ENCODE data around the gene ZNF195.
"Not testable (repeated sequence)": the region's sequence is repeated elsewhere in the genome, so short reads cannot be mapped to it uniquely, and the experiment has no call there.

Gene ZNF195

DNA sequence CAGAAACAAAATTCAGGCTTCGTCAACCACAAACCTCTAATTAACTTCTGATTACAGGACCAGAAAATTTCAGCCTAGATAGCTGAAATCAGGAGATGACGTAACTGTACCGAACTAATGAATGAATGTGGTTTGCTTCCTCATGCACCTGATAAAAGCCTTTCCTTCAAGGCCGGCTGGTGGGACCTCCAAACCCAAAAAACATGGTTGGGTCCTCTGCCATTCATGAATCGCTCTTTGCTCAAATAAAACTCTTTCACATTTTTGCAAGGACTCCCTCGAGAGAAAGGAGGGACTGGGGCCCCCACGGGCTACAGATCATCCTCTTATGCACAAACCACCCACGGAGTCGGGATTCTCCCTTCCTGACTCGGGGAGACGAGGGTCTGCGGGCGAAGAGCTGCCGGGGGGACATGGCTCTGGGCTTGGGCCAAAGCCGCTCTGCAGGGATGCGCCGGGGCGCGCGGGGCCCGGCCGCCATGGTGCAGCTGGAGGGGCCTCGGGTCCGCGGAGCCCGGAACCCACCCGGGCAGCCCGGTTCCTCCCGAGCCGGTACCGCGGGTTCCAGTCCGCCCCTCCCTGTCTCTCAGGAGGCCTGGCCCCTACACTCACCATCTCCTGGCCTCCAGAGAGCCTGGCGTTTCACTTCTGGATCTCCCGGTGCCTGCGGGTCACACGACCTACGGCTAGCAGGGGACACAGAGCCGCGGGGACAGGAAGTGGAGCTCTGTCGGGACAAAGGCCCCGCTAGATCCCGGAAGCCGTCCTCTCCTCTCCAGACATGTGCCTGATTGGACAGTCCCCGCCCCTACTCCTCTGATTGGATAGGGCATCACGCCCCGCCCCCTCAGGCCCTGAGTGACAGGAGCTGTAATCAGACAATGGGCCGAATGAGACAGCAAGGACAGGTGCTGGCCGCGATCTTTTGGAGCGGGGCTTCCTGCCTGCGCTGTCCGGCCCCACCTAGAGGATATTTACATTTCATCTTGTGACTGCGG is at the start of gene ZNF195:
Gene ZNF195 (minus strand): TSS at position 721 of the 998 bp plus-strand sequence. CDS start 106 bp downstream, at position 615.
- DNase-seq: peak; percentile 98

- not testable (repeated sequence) for DNase-seq
Measured at GRCh38 chr11:3428076-3428475, 49.1 kb upstream of the ZNF195 start.

DNA sequence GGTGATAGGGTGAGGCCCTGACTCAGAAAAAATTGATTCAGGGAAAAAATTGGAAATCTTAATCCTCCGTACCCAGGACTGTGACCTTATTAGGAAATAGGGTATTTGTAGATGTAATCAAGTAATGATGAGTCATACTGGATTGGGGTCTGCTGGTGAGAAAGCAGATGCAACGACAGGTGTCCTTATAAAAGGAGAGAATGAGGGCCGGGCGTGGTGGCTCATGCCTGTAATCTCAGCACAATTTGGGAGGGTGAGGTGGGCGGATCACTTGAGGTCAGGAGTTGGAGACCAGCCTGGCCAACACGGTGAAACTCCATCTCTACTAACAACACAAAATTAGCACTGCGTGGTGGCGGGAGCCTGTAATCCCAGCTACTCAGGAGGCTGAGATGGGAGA is 47.6 kb upstream of the ZNF195 start:
- DNase-seq: not testable (repeated sequence)

GRCh38 chr11:3423928-3424327 is 45.0 kb upstream of the ZNF195 start:
- not testable (repeated sequence) for DNase-seq

DNA sequence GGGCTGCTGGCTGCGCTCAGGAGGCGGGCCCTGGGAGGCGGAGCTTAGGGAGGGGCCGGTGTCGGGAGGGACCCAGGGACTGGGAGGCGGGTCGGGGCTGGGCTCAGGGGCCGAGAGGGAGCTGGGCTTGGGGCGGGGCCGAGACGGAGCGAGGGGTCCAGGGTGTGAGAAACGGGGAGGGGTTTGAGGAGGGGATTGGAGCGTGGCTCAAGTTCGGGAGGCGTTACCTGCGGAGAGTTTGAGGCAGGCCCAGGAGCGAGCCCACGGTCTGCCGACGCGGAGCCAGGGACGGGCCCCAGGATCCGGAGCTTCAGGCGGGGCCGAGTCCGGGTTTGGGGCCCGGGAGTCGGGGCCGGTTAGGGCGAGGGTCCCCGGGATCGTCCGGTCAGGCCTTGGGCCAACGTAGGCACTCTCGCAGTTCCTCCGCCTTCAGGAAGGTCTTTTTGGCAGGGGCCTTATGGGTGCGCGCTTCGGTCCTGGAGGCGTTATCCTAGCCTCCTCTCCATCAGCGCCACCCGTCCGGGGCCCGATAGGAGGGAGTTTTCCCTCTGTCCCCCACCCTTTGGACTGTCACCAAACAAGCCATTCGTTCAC is 44.3 kb upstream of the ZNF195 start:
- not testable (repeated sequence) for DNase-seq

DNA sequence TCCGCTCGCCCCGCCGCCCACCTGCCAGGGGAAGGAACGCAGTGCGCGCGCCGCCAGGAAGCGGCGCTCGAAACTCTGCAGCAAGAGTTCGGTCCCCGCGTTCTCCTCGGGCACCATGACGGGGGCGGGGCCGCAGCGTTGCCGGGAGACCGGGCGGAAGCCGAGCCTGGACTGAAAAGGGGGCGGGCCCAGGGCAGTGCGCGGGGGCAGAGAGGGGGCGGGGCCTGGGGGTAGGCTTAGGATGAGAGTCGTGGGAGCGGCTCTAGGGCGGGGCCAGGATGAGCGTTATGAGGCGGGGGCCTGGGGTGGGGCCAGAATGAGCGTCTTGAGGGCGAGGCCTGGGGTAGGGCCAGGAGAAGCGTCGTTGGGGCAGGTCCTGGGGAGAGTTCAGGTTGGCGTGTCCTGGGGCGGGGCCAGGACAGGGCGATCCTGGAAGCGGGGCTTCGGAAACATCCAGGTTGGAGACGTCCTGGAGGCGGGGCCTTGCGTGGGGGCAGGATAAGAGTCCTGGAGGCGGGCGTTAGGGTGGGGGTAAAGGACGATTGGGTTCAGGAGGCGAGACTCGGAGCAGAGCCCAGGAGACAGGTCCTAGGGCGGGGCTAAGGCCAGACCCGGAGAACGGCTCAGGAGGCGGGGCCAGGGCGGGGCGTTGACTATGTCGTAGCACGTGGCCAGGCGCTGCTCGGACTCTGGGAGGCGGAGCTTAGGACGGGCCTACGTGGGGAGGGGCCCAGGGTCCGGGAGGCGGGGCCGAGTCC is 43.6 kb upstream of the ZNF195 start:
- DNase-seq: peak; percentile 98 to 99

DNA sequence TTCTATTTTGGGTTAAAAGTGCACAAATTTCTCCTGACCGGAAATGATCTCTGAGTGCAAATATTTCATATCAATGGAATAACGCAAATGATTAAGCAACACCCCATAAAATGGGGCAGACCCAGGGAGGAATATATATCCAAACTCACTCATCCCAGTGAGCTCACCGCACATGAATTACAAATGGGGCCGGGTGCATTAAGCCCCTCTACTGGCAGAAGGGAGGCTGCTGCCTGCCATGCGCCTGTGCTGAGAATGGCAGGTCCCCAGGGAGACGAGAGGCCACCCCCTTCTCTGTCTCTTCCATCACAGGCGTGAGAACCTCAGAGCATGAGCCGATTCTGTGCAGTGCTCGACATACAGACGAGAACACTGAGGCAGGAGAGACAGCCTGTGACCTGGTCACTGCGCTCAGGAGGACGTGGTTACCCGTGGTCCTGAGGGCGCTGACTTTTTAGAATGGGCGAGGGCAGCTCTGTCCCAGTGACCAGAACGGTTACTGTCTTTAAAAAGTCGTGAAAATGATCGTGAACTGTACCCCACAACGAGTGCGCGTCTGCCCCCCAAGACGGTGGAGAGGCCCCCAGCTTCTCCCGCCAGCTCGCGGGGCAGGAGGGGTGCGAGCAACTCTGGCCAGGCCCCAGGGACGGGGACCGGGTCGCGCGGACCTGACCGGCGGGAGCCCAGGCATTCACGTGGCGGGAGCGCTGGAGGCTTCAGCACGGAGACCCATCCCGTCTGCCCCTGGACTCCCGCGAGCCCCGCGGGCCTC is 42.8 kb upstream of the ZNF195 start:
- DNase-seq: not testable (repeated sequence)

DNA sequence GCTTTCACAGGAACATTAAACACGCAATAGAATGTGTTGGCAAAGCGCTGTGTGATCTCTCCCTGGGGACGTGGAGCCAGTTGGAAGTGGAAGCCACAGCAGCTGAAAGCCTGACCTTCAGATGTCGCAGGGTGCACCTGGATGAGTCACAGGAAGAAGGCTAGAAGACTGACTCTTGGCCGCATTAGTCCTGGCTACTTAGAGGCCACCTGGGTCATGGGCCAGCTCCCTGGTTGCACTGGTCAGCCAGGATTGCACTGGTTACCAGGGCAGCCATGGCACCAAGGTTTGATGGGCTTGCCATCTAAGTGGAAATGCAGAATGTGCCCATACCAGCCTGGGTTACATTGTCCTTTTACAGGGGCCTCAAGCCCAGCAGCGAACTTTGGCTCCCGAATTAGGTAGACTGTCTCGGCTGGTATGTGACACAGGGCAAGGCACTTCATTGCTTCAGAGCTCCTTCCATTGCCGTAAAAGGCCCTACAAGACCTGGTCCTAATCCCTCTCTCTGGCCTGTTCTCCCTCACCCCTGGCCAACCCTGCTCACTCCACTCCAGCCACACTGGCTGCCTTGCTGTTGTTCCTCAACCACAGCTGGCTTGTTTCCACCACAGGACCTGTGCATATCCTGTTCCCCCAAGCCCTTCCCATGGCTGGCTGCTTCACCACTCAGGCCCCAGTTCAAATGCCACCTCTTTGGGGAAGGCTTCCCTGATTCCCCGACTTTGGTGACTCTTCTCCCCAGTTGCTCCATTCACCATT is 41.5 kb upstream of the ZNF195 start:
- not testable (repeated sequence) for DNase-seq

DNA sequence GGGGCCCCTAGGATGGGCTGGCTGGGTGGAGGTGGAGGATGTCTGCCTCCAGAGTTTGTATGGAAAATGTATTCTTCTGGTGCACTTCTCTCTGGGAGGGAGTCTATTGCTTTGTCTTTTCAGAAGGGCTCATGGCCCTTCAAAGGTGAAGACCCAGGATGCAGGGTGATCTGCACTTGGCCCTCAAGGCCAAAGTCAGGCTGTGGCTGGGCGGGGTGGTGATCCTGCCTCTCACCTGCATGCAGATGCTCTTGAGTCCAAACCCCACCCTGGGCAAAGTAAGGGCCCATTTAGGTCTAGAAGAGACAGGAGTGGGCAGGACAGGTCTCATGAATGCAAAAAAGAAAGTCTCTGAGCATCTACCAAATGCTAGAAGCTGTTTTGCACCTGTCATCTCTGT is 40.5 kb upstream of the ZNF195 start:
- DNase-seq: not testable (repeated sequence)

GRCh38 chr11:3417047-3417446 is 38.1 kb upstream of the ZNF195 start:
- peak; percentile 66 to 74 for DNase-seq

DNA sequence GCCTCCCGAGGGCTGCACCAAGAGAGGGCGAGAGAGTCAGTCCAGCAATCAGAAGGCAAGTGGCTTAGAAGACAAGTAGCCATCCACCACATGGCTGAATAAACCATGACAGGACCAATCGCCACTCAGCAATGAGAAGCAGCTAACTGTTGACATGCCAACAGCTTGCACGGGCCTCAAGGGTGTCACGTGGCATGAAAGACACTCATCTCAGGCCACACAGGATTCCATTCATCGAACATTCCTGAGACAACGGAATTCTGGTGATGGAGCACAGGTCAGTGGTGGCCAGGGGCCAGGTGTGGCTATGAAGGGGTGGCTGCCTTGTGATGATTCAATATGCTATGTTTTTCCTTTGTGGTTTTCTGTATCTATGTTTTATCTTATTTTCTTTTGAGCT is 36.4 kb upstream of the ZNF195 start:
- DNase-seq: not testable (repeated sequence)

DNA sequence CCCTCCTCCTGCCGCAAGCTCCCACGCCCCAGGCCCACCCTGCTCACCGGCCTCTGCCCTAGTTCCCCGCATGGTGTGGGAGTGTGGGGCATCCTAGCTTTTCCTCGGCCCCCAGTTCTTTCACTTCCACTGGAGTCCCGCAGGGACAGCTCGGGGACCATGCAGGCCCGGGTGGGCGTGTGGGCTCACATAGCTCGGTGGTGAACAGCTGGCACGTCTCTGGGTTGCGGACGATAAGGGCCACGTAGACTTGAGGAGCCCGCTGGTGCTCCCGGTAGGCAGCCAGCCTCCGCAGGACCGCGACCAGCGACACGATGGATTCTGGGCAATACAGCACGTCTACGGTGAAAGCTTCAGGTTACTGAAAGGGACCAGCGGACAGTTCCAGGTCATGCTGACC is 34.7 kb upstream of the ZNF195 start:
- not testable (repeated sequence) for DNase-seq

DNA sequence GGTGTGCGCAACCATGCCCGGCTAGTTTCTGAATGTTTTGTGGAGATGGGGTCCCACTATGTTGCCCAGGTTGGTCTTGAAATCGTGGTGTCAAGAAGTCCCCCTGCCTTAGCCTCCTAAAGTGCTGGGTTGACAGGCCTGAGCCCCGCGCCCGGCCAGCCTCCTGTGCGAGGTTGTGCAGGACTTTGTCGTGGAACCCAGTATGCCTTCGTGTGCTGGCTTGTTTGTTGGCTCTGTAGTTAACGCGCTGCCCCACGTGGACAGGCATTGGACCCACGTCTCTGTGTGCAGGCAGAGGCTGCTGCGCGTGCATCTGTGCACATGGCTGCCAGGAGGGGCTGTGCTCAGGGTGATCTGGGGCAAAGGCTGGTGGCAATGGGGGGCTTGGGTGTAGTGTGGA is 33.9 kb upstream of the ZNF195 start:
- no peak for DNase-seq

DNA sequence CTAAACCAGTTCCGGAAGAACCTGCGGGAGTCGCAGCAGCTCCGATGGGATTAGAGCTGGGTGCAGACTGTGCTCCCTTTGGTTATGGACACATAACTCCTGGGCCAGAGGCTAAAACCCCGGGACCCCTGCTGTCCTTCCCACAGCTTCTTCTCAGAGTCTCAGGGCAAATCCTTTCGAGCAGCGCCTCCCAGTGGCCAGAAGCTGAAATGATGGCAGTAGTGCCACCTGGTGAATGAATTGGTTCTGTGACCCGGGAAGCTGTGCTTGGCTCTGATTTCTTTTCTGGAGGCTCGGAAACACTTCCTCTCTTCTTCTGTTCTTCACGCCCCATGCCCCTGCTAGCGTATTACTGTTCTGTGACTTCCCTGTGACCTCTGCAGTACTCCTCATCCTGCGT is 29.8 kb upstream of the ZNF195 start:
- DNase-seq: peak; percentile 74 to 81

- peak in 1 of 2 donors; percentile 4 for DNase-seq
Measured at GRCh38 chr11:3408058-3408605, 29.2 kb upstream of the ZNF195 start.

DNA sequence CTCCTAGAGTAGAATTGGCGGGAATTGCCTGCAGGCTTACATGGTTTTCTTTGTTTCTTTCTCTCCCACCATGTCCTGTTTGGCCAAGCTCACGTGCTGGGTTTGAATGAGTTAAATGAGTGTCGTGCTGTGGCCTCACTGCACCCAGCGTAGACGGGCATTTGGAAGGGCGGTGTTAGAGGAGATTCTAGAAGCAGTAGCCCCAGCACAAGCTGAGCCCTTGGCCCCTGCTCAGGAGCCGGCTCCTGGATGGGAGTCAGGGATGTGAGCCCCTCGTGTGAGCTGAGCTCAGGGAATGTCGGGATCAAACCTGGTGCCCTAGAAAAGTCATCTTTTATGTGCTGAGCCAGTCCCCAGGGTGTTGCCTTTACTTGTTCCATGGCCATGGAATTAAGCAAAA is 28.0 kb upstream of the ZNF195 start:
- not testable (repeated sequence) for DNase-seq

GRCh38 chr11:3406223-3406875 is 27.4 kb upstream of the ZNF195 start:
- not testable (repeated sequence) for DNase-seq

DNA sequence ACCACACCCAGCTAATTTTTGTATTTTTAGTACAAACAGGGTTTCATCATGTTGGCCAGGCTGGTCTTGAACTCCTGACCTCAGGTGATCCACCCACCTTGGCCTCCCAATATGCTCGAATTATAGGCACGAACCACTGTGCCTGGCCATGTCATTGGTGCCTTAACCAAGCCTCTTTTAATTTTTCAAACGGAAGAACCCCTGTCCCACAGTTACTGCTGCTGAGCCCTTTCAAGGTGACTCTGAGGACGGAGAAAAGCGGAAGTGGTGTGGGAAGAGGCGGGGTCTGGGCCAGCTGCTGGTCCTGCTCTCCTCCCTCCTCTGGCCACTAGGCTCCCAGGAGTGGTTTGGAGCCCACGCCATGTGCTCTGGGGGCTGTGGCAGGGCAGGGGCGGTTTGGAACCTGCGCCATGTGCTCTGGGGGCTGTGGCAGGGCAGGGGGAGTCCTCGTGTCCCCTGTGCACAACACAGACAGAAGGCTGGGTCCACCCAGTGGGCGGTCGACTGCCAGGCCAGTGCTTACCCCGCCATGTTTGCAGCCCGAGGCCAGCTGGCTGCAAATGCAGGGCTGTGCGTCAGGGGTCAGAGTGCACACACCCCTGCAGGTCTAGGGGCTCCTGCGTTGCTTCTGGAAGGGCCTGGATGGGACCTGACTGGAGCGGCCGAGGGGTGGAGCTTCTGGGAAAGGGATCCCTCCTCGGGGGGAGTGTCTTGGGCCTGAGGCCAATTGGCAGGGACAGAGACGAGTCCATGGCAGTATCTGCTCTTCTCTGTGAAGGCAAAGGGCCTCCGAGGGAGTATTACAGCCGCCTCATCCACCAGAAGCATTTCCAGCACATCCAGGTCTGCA is 25.4 kb upstream of the ZNF195 start:
- DNase-seq: not testable (repeated sequence)

GRCh38 chr11:3402861-3403250 is 23.9 kb upstream of the ZNF195 start:
- not testable (repeated sequence) for DNase-seq

Data from CD4-positive, alpha-beta T cell treated with Interleukin-4 for 1 hour (primary cell).